Right atrium auricular region (tissue), 2 donors: ENCODE data around the gene PTPRC. TPM values are rescaled to one million over a fixed set of nuclear protein-coding genes. Genes with fewer than 3 reads are reported as not detected.

Source experiments
- DNase-seq: peaks from one replicate; pipeline ENCODE4 v3.0.0-alpha.2; 2019; ENCODE audit warnings: low spot score
- H3K27ac ChIP-seq, 2 donors: fragments of 200-600 bp; sonication (generic); 1 replicate in 1 of 2; 2 replicates in 1 of 2; pipeline ENCODE4 v1.5.1; 2016 to 2019
- H3K27me3 ChIP-seq, 2 donors: fragments of 200-600 bp; sonication (generic); one replicate each; pipeline versions ENCODE4 v1.5.1 to v1.6.0; 2017 to 2019
- H3K36me3 ChIP-seq: fragments of 200-600 bp; sonication (generic); one replicate; pipeline ENCODE4 v1.5.1; 2016
- H3K4me1 ChIP-seq, 2 donors: fragments of 200-600 bp; sonication (generic); one replicate each; pipeline versions ENCODE4 v1.5.1 to v1.6.0; 2017 to 2019
- H3K4me3 ChIP-seq, 2 donors: fragments of 200-600 bp; sonication (generic); 1 replicate in 1 of 2; 2 replicates in 1 of 2; pipeline ENCODE4 v1.5.1; 2017 to 2019; ENCODE audit warnings: mild to moderate bottlenecking in 1 of 2, moderate library complexity in 1 of 2
- H3K9me3 ChIP-seq, 2 donors: fragments of 200-600 bp; sonication (generic); one replicate each; pipeline ENCODE4 v1.5.1; 2019
- CTCF ChIP-seq, 2 donors: fragments of 200-600 bp; sonication (generic); IDR thresholded peaks; one replicate each; pipeline ENCODE4 v1.5.1; 2019; ENCODE audit warnings: antibody characterized with exemption in 2 of 2
- total RNA-seq, 2 donors: library from RNA; depleted of rRNA; stranded (reverse); fragments of >200 nt; gene quantifications; one replicate each; pipeline ENCODE4 v1.1.0, GENCODE V29; 2016

Gene PTPRC
- total RNA-seq, 2 donors from 2014 or later, result 5.5 to 10.1 TPM

GRCh38 chr1:198655459-198656121, 16.8 kb downstream of the PTPRC start:
- H3K36me3 ChIP-seq, result no peaks in the 10 kb centered on the region
- H3K27ac ChIP-seq, result no peak overlapping the region
- H3K4me1 ChIP-seq, result no peaks in the 10 kb centered on the region
- no peak overlapping the region for H3K4me3 ChIP-seq
- TF ChIP-seq CTCF (IDR thresholded peaks at IDR 0.05), result no peak
- no peaks in the 10 kb centered on the region for H3K27me3 ChIP-seq
- no peak for DNase-seq
- no peaks in the 10 kb centered on the region for H3K9me3 ChIP-seq

- Histone ChIP-seq H3K4me3 (no peak overlapping the region), H3K4me1 (no peaks in the 10 kb centered on the region), H3K9me3 (no peaks in the 10 kb centered on the region), H3K36me3 (no peaks in the 10 kb centered on the region), H3K27ac (no peak overlapping the region), H3K27me3 (no peaks in the 10 kb centered on the region)
- DNase-seq, result no peak
- no peak for TF ChIP-seq CTCF (IDR thresholded peaks at IDR 0.05)
Measured at GRCh38 chr1:198656500-198656932, 17.7 kb downstream of the PTPRC start.

GRCh38 chr1:198657550-198658064, 18.8 kb downstream of the PTPRC start:
- Histone ChIP-seq H3K27ac (peak overlapping the region in 1 of 2 donors; percentile 45), H3K4me3 (no peak overlapping the region), H3K4me1 (no peaks in the 10 kb centered on the region), H3K9me3 (no peaks in the 10 kb centered on the region), H3K27me3 (no peaks in the 10 kb centered on the region), H3K36me3 (no peaks in the 10 kb centered on the region)
- DNase-seq, result no peak
- TF ChIP-seq CTCF (IDR thresholded peaks at IDR 0.05), result no peak

GRCh38 chr1:198660341-198661261, 21.8 kb downstream of the PTPRC start:
- H3K36me3 ChIP-seq, result no peaks in the 10 kb centered on the region
- no peaks in the 10 kb centered on the region for H3K4me1 ChIP-seq
- no peak overlapping the region for H3K27ac ChIP-seq
- H3K27me3 ChIP-seq, result no peaks in the 10 kb centered on the region
- H3K9me3 ChIP-seq, result no peaks in the 10 kb centered on the region
- H3K4me3 ChIP-seq, result no peak overlapping the region
- no peak for DNase-seq
- no peak for TF ChIP-seq CTCF (IDR thresholded peaks at IDR 0.05)

- Histone ChIP-seq H3K4me3 (no peak overlapping the region), H3K27ac (no peak overlapping the region), H3K36me3 (no peaks in the 10 kb centered on the region), H3K4me1 (no peaks in the 10 kb centered on the region), H3K27me3 (no peaks in the 10 kb centered on the region), H3K9me3 (no peaks in the 10 kb centered on the region)
- DNase-seq, result no peak
- no peak for TF ChIP-seq CTCF (IDR thresholded peaks at IDR 0.05)
Measured at GRCh38 chr1:198662821-198663220, 24.0 kb downstream of the PTPRC start.
